ENCODE measurements around the gene SIAH3.

The SIAH3 gene

DNA sequence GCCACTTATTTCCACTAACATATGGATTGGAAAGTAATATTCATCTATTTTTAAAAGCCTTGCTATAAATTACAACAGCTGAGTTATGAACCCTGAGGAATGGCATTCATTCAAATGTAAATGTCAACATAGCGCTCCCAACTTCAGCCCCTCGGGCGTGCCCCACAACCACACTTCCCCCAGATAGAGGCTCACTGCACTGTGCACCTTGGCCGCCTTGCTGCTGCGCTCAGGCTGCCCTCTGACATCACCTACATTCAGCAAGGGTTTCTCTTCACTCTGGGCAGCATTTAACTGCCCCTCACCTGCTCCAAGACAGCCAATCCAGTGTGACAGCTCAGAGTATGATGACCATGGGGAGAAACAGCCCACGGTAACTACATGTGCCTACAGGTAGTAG, 35.1 kb downstream of the SIAH3 start:
- DNase-seq, result no peak

DNA sequence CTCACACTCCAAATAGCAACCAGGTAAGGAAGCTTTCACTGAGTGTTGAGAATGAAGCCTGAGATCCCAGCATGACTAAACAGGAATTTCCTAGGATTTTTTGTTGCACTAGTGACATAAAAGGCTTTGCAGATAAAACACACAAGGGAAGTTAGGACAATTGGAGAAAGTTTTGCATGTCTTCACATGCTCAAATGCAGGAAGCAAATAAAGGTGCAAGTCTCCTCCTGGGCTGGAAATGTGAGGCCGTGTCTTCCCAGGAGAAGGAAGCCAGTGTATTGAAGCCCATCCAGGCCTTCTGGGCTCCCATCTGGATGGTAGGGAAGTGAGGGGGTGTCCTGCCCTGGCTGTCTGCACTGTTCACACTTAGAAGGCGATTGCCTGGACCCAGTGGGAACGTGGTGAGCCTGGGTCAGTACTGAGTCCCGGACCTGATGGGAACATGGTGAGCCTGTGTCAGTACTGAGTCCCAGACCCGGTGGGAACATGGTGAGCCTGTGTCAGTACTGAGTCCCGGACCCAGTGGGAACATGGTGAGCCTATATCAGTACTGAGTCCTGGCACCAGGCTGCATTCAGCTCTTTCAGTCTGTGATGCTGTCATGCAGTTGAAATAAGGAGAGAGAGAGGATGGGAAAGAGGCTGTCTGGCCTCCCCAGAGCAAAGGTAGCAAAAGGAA, 38.7 kb downstream of the SIAH3 start:
- no peak for DNase-seq

DNA sequence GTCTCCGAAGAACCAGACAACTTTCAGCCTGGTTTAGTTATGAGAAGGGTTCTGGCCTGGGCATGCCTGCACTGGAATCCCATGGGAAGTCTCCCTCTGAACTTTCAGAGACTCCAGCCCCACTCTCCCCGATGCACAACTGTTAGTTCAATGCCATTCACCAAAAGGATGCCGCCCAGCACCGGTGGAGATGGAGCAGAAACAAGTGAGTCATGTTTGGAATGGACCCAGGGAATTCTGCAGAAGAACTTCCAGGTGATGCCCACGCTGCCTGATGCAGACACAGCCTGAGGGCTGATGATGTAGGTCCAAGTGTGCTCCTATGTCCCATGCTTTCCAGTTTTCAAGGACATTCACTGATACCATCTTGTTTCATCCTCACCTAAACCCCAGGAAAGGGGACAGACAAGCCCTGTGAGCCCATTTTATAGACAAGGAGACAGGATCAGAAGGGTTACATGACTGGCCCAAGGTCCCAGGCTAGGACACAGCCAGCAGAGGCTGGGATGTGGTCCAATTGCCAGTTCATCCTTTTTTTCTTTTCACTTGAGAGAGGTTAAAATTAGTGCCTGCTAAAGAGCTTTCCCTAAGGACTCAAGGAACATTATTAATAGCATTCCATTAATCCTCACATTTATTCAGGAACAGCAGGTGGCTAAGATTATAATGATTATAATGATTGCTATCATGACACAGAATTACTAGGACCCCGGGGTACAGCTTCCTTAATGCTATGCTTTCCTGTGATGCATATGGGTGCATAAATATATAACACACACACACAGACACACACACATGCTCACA, 39.5 kb downstream of the SIAH3 start:
- DNase-seq, result no peak

- no peak for DNase-seq
Observed at GRCh38 chr13:45809801-45810394, 41.7 kb downstream of the SIAH3 start.

GRCh38 chr13:45808925-45809324, 42.6 kb downstream of the SIAH3 start:
- DNase-seq, result no peak

GRCh38 chr13:45807520-45808099, 43.9 kb downstream of the SIAH3 start:
- no peak for DNase-seq

GRCh38 chr13:45800485-45800884, 51.1 kb downstream of the SIAH3 start:
- DNase-seq, result no peak

GRCh38 chr13:45799451-45799850, 52.1 kb downstream of the SIAH3 start:
- no peak for DNase-seq

DNA sequence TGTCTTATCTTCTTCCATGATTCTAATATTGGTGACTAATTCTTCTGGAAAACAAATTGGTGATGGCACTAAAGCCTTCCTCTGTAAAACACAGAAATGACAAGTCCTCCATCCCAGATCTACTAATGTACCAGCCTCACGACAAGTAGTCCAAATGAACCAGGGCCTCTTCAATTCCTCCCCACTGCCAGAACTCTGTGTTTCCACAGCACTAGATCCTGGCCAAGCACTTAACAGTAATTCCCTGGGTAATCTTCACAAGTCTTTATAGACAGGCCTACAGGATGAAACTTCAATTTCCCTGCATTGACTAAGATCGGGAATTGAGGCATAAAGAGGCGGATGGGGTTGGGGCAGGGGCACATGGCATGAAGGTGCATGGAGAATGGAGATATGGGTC, 52.7 kb downstream of the SIAH3 start:
- DNase-seq, result no peak

- no peak for DNase-seq
Observed at GRCh38 chr13:45796426-45797235, 54.9 kb downstream of the SIAH3 start.

GRCh38 chr13:45792827-45793303, 58.7 kb downstream of the SIAH3 start:
- no peak for DNase-seq

- no peak for DNase-seq
Observed at GRCh38 chr13:45788011-45788410, 63.5 kb downstream of the SIAH3 start.

DNA sequence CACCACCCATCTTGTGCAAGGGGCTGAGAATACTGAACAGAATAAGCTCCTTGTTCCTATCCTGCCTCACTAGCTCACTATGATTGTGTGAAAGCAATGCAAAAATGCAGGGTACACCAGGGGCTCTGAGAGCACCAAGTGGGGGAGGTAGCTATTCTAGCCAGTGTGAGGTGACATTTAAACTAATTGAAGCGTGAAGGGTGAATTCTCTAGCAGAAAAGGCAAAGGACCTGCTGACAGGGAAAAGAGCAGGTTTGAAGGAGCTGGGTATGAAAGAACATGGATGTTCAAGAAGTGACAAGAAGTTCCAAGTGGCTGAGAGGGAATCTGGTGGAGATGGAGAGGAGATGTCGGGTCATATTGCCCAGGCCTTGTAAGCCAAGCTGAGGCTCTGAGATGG, 64.2 kb downstream of the SIAH3 start:
- DNase-seq, result no peak

DNA sequence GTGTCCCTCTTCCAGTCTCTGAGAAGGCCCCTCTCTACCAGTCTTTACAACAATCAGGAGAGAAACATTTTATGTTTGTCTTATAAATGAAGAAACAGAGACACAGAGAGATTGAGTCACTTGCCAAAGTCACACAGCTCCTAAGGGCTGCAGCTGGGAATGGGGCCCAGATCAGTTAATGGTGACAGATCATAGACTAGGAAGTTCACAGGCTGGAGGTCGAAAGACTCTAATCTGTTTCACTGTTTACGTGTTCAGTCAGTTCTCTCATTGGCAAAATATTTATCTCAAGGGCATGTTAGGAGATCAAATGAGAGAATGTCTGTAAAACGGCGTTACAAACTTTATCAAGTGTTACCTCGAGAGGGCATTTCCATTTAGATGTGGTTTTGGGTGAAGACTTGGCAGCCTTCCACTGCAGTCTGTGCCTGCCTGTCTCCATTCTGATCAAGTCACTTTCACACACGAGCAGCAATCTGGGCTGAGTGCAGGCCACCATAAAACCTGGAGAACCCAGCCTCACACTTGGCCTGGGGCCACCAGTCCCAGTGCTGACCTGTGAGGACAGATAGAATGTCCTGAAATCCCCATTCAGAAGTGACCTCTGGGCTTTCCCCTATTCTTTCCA, 65.1 kb downstream of the SIAH3 start:
- no peak for DNase-seq

- DNase-seq, result no peak
Observed at GRCh38 chr13:45784755-45785675, 66.5 kb downstream of the SIAH3 start.

DNA sequence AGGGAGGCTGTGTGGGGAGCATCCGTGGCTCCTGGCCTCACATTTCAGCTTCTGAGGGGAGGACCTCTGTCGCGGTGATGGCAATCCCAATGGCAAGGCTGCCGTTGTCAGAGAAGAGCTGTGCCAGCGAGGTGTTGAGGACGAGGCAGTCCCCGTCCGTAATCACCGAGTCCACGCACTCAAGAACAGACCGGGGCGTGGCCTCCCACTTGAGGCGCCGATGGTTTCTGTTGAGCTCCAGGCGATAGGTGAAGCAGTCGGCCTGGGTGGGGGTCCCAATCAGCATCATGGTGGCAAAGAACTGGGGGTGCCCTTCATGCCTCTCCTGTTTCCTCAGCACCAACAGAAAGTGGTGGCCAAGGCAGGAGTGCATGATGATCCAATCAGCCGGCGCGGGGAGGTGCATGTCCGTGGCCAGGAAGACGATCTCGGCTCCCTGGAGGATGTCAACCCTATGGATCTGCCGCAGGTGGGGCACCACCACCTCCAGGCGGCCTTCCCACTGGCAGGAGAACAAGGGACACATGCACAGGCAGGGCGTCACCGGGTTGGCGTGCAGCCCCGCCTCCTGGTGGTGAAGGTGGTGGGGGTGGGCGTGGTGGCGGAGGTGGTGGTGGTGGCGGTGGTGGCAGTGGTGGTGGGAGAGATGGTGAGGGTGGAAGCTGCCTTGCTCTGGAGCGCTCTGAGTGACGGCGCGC, 68.1 kb downstream of the SIAH3 start:
- DNase-seq, result no peak

DNA sequence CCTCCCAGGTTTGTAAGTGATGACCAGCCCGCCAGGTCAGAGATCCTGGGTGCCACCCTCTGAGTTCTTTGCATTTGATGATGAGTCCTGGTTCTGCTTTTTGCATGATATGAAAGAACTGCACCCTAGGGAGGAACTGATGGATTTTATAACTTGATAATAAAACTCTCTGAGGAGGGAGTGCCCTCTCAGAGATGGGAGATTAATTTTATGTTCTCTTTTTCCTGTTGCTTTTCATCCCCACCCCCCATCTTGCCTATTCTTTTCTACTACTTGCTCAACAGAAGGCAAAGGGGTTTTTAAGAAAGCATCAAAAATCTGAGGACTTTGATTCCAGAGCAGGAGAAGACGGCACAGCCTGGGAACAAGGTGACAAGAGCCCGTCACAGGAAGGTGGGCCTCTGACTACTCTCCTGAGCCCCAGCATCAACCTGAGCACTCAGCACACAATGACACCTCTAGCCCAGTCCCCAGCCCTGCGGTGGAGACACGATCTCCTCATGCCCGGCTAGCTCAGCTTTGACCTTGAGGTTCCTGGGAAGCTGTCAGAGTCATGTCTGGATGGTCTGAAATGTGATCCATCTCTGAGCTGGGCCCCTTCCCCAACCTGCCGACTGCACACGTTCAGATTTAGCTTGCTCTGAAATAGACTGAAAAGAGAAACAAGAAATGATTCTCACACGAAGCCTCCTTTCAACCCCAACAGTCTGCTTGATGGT, 69.1 kb downstream of the SIAH3 start:
- DNase-seq, result no peak

- DNase-seq, result no peak
Observed at GRCh38 chr13:45781553-45782326, 69.8 kb downstream of the SIAH3 start.

- DNase-seq, result no peak
Observed at GRCh38 chr13:45779901-45780300, 71.7 kb downstream of the SIAH3 start.
